Measurements from ENCODE around the gene MAPK14.

GRCh38 chr6:36000451-36000850 lies 27.2 kb upstream of the MAPK14 start:
- TF ChIP-seq EZH2 (IDR thresholded peaks at IDR 0.05; ENCODE audit: borderline replicate concordance, low read depth, low read length, poor library complexity, severe bottlenecking) (no peak), CTCF (conservative IDR thresholded peaks at IDR 0.05; ENCODE audit: low read depth, low read length) (no peak)

Measured in A673 (cell line).